Endothelial cell (in vitro differentiated cells): ENCODE data around the gene CD9. TPM values are rescaled to one million over a fixed set of nuclear protein-coding genes. Genes with fewer than 3 reads are reported as not detected.

ENCODE experiments used
- DNase-seq: peaks from one replicate; pipeline ENCODE4 v3.0.0; 2021; ENCODE audit warnings: low spot score
- H3K27ac Mint-ChIP-seq: one replicate; pipeline ENCODE4 v1.8.0; 2021; ENCODE audit warnings: mixed read lengths, inconsistent platforms; ENCODE audit not compliant: unreplicated experiment
- H3K27me3 Mint-ChIP-seq: one replicate; pipeline ENCODE4 v1.8.0; 2021; ENCODE audit warnings: mild to moderate bottlenecking, moderate library complexity, mixed read lengths, inconsistent platforms; ENCODE audit not compliant: unreplicated experiment
- H3K36me3 Mint-ChIP-seq: one replicate; pipeline ENCODE4 v1.8.0; 2021; ENCODE audit warnings: mild to moderate bottlenecking, low read depth, mixed read lengths, inconsistent platforms; ENCODE audit not compliant: unreplicated experiment
- H3K4me1 Mint-ChIP-seq: one replicate; pipeline ENCODE4 v1.8.0; 2021; ENCODE audit warnings: mild to moderate bottlenecking, mixed read lengths, inconsistent platforms; ENCODE audit not compliant: unreplicated experiment
- H3K4me3 Mint-ChIP-seq: one replicate; pipeline ENCODE4 v1.8.0; 2021; ENCODE audit warnings: mild to moderate bottlenecking, mixed read lengths, inconsistent platforms; ENCODE audit not compliant: unreplicated experiment
- H3K9me3 Mint-ChIP-seq: one replicate; pipeline ENCODE4 v1.8.0; 2021; ENCODE audit warnings: mixed read lengths, inconsistent platforms; ENCODE audit not compliant: unreplicated experiment
- total RNA-seq: library from RNA; stranded (reverse); fragmentation: NEBNext Ultra II Directional; extraction: Animal tissue kit (Norgen Biotek cat#: 25700); gene quantifications from one replicate; pipeline ENCODE4 v1.2.1, GENCODE V29; 2021; ENCODE audit not compliant: unreplicated experiment
- TF ChIP-seq, protein P1 (sequence below): fragments of 200-600 bp; sonication (generic); IDR thresholded peaks from one replicate; pipeline ENCODE4 v1.5.0; 2021; ENCODE audit warnings: antibody characterized with exemption; ENCODE audit not compliant: unreplicated experiment

CD9 gene
- total RNA-seq, 1 donor from 2014 or later = 67.2 TPM

DNA sequence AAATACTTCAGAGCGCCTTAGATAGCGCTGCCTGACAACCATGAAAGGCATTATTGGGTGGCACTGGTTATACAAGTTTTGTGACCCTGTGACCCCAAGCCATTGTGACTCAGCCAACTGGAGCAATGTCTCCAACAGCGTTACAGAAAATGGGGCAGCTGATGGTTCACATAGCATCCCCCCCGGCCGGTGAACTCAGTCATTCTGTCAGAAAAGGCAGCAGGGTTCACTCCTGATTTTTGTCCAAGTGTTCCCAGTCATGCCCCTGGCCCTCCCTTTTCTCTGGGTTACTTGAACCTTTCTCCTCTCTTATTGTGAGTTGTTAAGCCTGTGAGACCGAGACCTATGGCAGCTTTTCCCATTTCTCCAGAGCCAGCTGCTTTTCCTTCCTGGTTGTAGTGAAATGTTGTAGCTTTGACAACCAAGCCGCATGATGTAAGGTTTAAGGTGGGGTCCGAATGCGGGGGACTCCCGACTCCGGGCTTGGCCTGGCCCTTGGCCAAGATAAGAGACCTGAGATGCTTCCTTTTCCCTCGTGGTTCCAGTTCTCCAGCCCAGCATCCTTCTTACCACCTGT, 22.0 kb downstream of the CD9 start:
- TF ChIP-seq, protein P1, sequence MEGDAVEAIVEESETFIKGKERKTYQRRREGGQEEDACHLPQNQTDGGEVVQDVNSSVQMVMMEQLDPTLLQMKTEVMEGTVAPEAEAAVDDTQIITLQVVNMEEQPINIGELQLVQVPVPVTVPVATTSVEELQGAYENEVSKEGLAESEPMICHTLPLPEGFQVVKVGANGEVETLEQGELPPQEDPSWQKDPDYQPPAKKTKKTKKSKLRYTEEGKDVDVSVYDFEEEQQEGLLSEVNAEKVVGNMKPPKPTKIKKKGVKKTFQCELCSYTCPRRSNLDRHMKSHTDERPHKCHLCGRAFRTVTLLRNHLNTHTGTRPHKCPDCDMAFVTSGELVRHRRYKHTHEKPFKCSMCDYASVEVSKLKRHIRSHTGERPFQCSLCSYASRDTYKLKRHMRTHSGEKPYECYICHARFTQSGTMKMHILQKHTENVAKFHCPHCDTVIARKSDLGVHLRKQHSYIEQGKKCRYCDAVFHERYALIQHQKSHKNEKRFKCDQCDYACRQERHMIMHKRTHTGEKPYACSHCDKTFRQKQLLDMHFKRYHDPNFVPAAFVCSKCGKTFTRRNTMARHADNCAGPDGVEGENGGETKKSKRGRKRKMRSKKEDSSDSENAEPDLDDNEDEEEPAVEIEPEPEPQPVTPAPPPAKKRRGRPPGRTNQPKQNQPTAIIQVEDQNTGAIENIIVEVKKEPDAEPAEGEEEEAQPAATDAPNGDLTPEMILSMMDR = no peak
- H3K4me1 Mint-ChIP-seq = peaks cover 34% of the 10 kb centered on the region
- H3K36me3 Mint-ChIP-seq = no peaks in the 10 kb centered on the region
- no peak overlapping the region for H3K4me3 Mint-ChIP-seq
- peaks cover 10% of the 10 kb centered on the region for H3K27me3 Mint-ChIP-seq
- no peak for DNase-seq
- H3K9me3 Mint-ChIP-seq = no peaks in the 10 kb centered on the region
- no peak overlapping the region for H3K27ac Mint-ChIP-seq

DNA sequence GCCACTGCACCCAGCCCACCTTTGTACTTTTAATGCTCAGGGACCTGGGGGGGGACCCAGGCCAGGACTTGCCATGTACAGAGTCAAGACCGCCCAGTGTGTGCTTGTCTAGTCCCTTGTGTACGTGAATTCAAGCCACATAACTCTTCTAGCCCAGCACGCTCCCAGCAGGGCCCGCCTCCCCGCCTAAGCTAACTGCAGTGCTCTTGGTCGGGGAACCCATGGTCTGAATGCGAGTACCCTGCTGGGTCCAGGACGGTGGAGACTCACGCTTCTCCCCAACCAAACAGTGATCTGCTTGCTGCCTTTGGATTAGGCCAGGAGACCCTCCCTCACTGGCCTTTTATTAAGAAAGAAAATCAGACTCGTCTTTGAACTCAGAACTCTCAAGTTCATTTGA, 23.3 kb downstream of the CD9 start:
- Mint-ChIP-seq H3K4me1 (peaks cover 34% of the 10 kb centered on the region), H3K27me3 (peaks cover 10% of the 10 kb centered on the region), H3K36me3 (no peaks in the 10 kb centered on the region), H3K9me3 (no peaks in the 10 kb centered on the region), H3K4me3 (no peak overlapping the region), H3K27ac (no peak overlapping the region)
- no peak for DNase-seq
- TF ChIP-seq, protein P1 = no peak

DNA sequence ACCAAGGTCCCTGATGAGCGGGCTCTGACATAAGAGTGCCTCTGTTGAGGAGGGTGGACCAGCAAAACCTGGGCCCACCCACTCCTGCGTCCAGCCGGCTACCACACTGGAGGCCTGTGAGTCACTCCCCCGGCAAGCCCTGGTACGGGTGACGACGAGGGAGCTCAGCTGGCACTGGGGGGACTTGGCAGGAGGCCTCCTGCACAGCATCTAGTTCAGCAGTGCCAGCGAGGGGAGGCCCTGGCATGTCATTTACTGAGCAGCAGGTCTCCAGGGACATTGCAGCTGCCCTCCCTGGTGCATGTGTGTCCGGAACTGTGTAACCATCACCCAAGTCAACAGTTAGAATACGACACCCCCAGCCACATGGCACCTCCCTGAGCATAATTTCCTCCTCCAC, 24.4 kb downstream of the CD9 start:
- DNase-seq = no peak
- Mint-ChIP-seq H3K36me3 (no peaks in the 10 kb centered on the region), H3K27me3 (peaks cover 7% of the 10 kb centered on the region), H3K4me3 (no peak overlapping the region), H3K9me3 (no peaks in the 10 kb centered on the region), H3K4me1 (peaks cover 35% of the 10 kb centered on the region), H3K27ac (no peak overlapping the region)
- TF ChIP-seq, protein P1 = no peak

DNA sequence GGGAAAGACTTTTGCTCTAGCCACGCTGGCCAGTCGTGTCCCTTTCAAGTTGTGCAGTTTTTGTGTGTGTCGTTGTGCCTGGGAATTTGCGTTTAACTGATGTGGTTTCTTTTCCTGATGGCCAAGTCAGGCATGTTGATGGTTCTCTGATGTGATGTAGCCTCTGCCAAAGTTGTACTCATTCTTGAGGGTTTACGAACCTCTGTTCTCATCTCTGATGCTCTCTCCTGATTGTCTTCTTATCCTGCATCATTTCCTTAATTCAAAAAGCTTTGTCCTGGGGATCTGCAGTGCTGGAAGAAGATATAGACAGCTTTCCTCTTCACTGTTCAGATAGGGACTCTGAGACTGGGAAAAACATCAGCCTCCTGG, 25.4 kb downstream of the CD9 start:
- no peak overlapping the region for H3K4me3 Mint-ChIP-seq

DNA sequence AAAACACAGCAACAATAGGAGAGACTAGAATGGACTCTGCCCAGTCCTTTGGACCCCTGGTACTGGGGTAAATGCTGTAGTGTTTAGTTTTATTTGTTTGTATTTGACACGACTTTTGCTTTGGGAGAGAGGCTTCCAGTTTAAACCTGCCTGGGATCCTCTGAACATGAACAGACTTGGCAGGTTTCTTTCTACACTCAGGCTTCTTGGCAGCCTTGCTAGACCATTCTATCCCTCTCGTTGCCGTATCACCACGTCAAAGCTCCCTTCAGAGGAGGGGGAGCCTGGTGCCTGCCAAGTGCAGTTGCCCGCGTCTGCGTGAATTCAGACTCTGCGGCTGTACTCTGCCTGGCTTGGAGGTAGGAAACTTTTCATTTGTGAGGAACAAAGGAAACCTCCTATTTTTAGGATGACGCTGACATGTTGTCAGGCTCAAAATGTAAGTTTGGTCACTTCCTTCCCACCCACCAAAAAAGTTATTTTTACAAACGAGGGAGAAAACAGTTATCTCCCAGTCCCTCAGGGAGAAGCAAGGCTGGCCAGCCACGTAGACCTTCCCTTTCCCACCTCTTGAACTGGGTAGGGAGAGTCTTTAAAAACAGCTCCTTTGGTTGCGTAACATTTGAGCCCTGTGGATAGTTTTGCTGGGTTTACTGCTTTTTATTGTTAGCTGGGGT, 25.9 kb downstream of the CD9 start:
- Mint-ChIP-seq H3K36me3 (peaks cover 7% of the 10 kb centered on the region), H3K9me3 (no peaks in the 10 kb centered on the region), H3K4me3 (no peak overlapping the region), H3K27me3 (peaks cover 10% of the 10 kb centered on the region), H3K27ac (peak overlapping the region; percentile 37), H3K4me1 (peaks cover 26% of the 10 kb centered on the region)
- TF ChIP-seq, protein P1 = no peak
- no peak for DNase-seq

More for the DNA sequence above, 25.4 kb downstream of the CD9 start:
- peak overlapping the region; percentile 37 for H3K27ac Mint-ChIP-seq
- no peaks in the 10 kb centered on the region for H3K9me3 Mint-ChIP-seq
- peaks cover 8% of the 10 kb centered on the region for H3K27me3 Mint-ChIP-seq
- peaks cover 29% of the 10 kb centered on the region for H3K4me1 Mint-ChIP-seq
- no peak for DNase-seq
- H3K36me3 Mint-ChIP-seq = peaks cover 3% of the 10 kb centered on the region
- TF ChIP-seq, protein P1 = no peak
